Breast epithelium (tissue), 4 donors: ENCODE data around the gene NMU. TPM values are rescaled to one million over a fixed set of nuclear protein-coding genes. Genes with fewer than 3 reads are reported as not detected.

Experiments
- DNase-seq, 2 donors: peaks; one replicate each; pipeline ENCODE4 v3.0.0-alpha.2; 2019; ENCODE audit warnings: low spot score in 2 of 2
- H3K27ac ChIP-seq, 2 donors: fragments of 200-600 bp; sonication (generic) in 1 of 2; one replicate each; pipeline ENCODE4 v1.5.1; 2016 to 2019; ENCODE audit warnings: mild to moderate bottlenecking in 1 of 2
- H3K27me3 ChIP-seq, 2 donors: fragments of 200-600 bp; sonication (generic) in 1 of 2; one replicate each; pipeline versions ENCODE4 v1.5.1 to v1.6.0; 2017 to 2019; ENCODE audit warnings: control low read depth in 1 of 2, mild to moderate bottlenecking in 1 of 2
- H3K36me3 ChIP-seq: fragments of 200-600 bp; one replicate; pipeline ENCODE4 v1.5.1; 2019
- H3K4me1 ChIP-seq, 2 donors: fragments of 200-600 bp; sonication (generic); one replicate each; pipeline ENCODE4 v1.5.1; 2016 to 2019; ENCODE audit warnings: control low read depth in 1 of 2
- H3K4me3 ChIP-seq, 3 donors: fragments of 200-600 bp; sonication (generic); 1 replicate in 2 of 3; 2 replicates in 1 of 3; pipeline ENCODE4 v1.5.1; 2016 to 2019; ENCODE audit warnings: mild to moderate bottlenecking in 3 of 3, moderate library complexity in 2 of 3
- H3K9me3 ChIP-seq, 2 donors: fragments of 200-600 bp; sonication (generic) in 1 of 2; one replicate each; pipeline ENCODE4 v1.5.1; 2016 to 2019; ENCODE audit warnings: control low read depth in 1 of 2
- CTCF ChIP-seq, 3 donors: fragments of 450-650 bp; IDR thresholded peaks; one replicate each; pipeline ENCODE4 v1.5.1; 2016 to 2017; ENCODE audit warnings: antibody characterized with exemption in 3 of 3, mild to moderate bottlenecking in 3 of 3, moderate library complexity in 3 of 3
- POLR2A ChIP-seq: fragments of 450-650 bp; IDR thresholded peaks from one replicate; pipeline ENCODE4 v1.6.1; 2016; ENCODE audit warnings: antibody characterized with exemption, mild to moderate bottlenecking, moderate library complexity
- POLR2AphosphoS5 ChIP-seq, 3 donors: sonication (generic); formaldehyde crosslinking; IDR thresholded peaks; one replicate each; pipeline ENCODE4 v1.6.1; 2017; ENCODE audit warnings: antibody characterized with exemption in 3 of 3
- intact Hi-C: fragments of 100-400 bp; cut with DNase I; formaldehyde crosslinking; loops from one replicate; pipeline ENCODE4 v1.15.1; 2023; ENCODE audit warnings: low total_unique reads
- total RNA-seq, 3 donors: library from RNA; depleted of rRNA; stranded (reverse); fragments of >200 nt; gene quantifications; one replicate each; pipeline ENCODE4 v1.1.0, GENCODE V29; 2016

The NMU gene
- total RNA-seq, 3 donors from 2014 or later: not detected

GRCh38 chr4:55613621-55614020 lies 22.5 kb downstream of the NMU start:
- no peak overlapping the region for H3K4me3 ChIP-seq
- no peak for DNase-seq
- H3K9me3 ChIP-seq: no peaks in the 10 kb centered on the region
- no peaks in the 10 kb centered on the region for H3K4me1 ChIP-seq
- H3K27ac ChIP-seq: no peak overlapping the region
- H3K36me3 ChIP-seq: no peaks in the 10 kb centered on the region
- TF ChIP-seq POLR2AphosphoS5 (IDR thresholded peaks at IDR 0.05): no peak
- no peak for TF ChIP-seq POLR2A
- no peak for TF ChIP-seq CTCF (IDR thresholded peaks at IDR 0.05)
- no peaks in the 10 kb centered on the region for H3K27me3 ChIP-seq
- intact Hi-C loops: no loop called here

GRCh38 chr4:55612341-55612740 lies 23.8 kb downstream of the NMU start:
- no peak for DNase-seq
- Histone ChIP-seq H3K4me3 (no peak overlapping the region), H3K9me3 (no peaks in the 10 kb centered on the region), H3K36me3 (no peaks in the 10 kb centered on the region), H3K27me3 (no peaks in the 10 kb centered on the region), H3K4me1 (no peaks in the 10 kb centered on the region), H3K27ac (no peak overlapping the region)
- intact Hi-C loops: no loop called here
- TF ChIP-seq POLR2A (no peak), CTCF (IDR thresholded peaks at IDR 0.05) (no peak), POLR2AphosphoS5 (IDR thresholded peaks at IDR 0.05) (no peak)

- intact Hi-C loops: no loop called here
- Histone ChIP-seq H3K4me3 (no peak overlapping the region), H3K36me3 (no peaks in the 10 kb centered on the region), H3K27me3 (no peaks in the 10 kb centered on the region), H3K27ac (no peak overlapping the region), H3K9me3 (no peaks in the 10 kb centered on the region), H3K4me1 (no peaks in the 10 kb centered on the region)
- no peak for TF ChIP-seq POLR2AphosphoS5 (IDR thresholded peaks at IDR 0.05)
- TF ChIP-seq CTCF (IDR thresholded peaks at IDR 0.05): no peak
- TF ChIP-seq POLR2A: no peak
- DNase-seq: no peak
Measured at GRCh38 chr4:55611358-55612059, 24.6 kb downstream of the NMU start.

GRCh38 chr4:55610381-55610780 lies 25.7 kb downstream of the NMU start:
- H3K27ac ChIP-seq: no peak overlapping the region
- intact Hi-C loops: no loop called here
- H3K4me1 ChIP-seq: no peaks in the 10 kb centered on the region
- no peak overlapping the region for H3K4me3 ChIP-seq
- no peaks in the 10 kb centered on the region for H3K36me3 ChIP-seq
- TF ChIP-seq CTCF (IDR thresholded peaks at IDR 0.05) (no peak), POLR2AphosphoS5 (IDR thresholded peaks at IDR 0.05) (no peak), POLR2A (no peak)
- H3K27me3 ChIP-seq: no peaks in the 10 kb centered on the region
- H3K9me3 ChIP-seq: no peaks in the 10 kb centered on the region
- no peak for DNase-seq

- H3K36me3 ChIP-seq: no peaks in the 10 kb centered on the region
- no peak overlapping the region for H3K27ac ChIP-seq
- H3K4me1 ChIP-seq: no peaks in the 10 kb centered on the region
- DNase-seq: no peak
- no peaks in the 10 kb centered on the region for H3K9me3 ChIP-seq
- TF ChIP-seq CTCF (IDR thresholded peaks at IDR 0.05) (no peak), POLR2A (no peak), POLR2AphosphoS5 (IDR thresholded peaks at IDR 0.05) (no peak)
- no peak overlapping the region for H3K4me3 ChIP-seq
- H3K27me3 ChIP-seq: no peaks in the 10 kb centered on the region
- intact Hi-C loops: no loop called here
Measured at GRCh38 chr4:55609393-55609866, 26.7 kb downstream of the NMU start.
